OCI-LY3 (cell line): Measurements from ENCODE around the gene ROBO1.

Source experiments
- EZH2phosphoT487 ChIP-seq: fragments of 200-600 bp; shearing (Covaris generic); IDR thresholded peaks from 2 replicates; pipeline ENCODE4 v1.6.1; 2018; ENCODE audit warnings: antibody characterized with exemption, mixed run types, low read depth
- TF ChIP-seq, protein P1 (sequence below): fragments of 200-600, 300-600 bp; sonication (generic); IDR thresholded peaks from 2 replicates; pipeline ENCODE4 v1.5.1; 2014; ENCODE audit warnings: antibody characterized with exemption, low read length, low read depth

DNA sequence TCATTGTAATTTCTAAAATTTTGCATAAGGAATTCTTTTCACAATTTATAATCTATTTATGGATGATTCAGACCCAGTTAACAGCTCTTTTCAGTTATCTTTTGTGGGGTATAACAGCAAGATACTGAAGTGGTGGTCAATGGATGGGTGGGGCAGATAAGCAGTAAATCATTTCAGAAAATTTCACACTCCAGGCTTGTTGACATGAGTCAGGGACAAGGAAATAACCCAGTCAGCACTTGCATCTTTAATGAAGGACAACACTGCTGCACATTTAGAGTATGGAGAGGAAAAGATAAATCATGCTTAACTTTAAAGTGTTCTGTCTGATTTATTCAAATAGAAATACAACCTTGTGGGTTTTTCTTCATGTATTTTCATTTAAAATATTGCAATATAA, 181.6 kb downstream of the ROBO1 start:
- TF ChIP-seq, protein P1, sequence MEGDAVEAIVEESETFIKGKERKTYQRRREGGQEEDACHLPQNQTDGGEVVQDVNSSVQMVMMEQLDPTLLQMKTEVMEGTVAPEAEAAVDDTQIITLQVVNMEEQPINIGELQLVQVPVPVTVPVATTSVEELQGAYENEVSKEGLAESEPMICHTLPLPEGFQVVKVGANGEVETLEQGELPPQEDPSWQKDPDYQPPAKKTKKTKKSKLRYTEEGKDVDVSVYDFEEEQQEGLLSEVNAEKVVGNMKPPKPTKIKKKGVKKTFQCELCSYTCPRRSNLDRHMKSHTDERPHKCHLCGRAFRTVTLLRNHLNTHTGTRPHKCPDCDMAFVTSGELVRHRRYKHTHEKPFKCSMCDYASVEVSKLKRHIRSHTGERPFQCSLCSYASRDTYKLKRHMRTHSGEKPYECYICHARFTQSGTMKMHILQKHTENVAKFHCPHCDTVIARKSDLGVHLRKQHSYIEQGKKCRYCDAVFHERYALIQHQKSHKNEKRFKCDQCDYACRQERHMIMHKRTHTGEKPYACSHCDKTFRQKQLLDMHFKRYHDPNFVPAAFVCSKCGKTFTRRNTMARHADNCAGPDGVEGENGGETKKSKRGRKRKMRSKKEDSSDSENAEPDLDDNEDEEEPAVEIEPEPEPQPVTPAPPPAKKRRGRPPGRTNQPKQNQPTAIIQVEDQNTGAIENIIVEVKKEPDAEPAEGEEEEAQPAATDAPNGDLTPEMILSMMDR, result no peak
- TF ChIP-seq EZH2phosphoT487, result no peak
